Lung microvascular endothelial cell (primary cell): ENCODE measurements around the gene YIF1B. TPM values are rescaled to one million over a fixed set of nuclear protein-coding genes. Genes with fewer than 3 reads are reported as not detected.
"Not testable (repeated sequence)": the region's sequence is repeated elsewhere in the genome, so short reads cannot be mapped to it uniquely, and the experiment has no call there.

Experiments
- DNase-seq, 2 donors: peaks; one replicate each; pipeline versions ENCODE4 v3.0.0 to v3.0.0-alpha.2; 2010; ENCODE audit warnings: low read depth in 2 of 2
- total RNA-seq: library from RNA; depleted of rRNA; stranded (reverse); fragments of >200 nt; gene quantifications from 2 replicates; pipeline ENCODE4 v1.2.1, GENCODE V29; 2014

The YIF1B gene
- total RNA-seq, 1 donor from 2014 or later: 54.0 TPM

- peak; percentile 49 to 72 for DNase-seq
These were observed 37.6 kb downstream of the YIF1B start for GRCh38 chr19:38277969-38278680.

GRCh38 chr19:38277549-38277948, 38.2 kb downstream of the YIF1B start:
- DNase-seq: peak in 1 of 2 donors; percentile 13

DNA sequence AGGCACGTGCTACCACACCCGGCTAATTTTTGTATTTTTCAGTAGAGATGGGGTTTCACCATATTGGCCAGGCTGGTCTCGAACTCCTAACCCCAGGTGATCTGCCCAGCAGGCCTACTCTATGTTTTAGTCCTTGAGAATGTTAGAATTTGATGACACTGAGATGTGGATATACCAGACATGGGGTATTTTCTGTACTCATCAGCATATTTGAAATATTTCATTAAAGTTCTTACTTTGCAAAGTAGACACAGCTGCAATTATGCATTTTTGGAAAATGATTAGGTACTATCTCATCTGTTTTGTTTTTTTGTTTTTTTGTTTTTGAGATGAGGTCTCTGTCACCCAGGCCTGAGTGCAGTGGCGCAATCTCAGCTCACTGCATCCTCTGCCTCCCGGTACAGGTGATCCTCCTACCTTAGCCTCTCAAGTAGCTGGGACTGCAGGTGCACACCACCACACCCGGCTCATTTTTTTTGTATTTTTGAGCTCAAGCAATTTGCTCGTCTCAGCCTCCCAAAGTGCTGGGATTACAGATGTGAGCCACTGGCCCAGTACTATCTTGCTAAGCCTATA, 38.7 kb downstream of the YIF1B start:
- DNase-seq: no peak

DNA sequence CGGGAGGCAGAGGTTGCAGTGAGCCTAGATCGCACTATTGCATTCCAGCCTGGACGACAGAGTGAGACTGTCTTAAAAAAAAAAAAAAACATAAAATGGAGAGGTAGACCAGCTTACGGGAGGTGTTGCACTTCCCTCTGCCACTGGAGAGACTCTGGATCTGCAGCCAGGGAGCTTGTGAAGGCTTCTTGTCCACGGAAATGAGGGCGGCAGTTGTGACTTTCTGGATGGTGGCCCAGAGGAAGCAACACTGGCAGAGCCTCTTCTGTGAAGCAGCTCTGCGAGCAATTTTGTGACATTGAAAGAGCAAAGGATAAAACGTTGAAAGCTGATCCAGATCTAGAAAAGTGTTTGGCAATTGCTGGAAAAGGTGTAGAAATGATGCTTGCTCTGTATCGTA, 41.0 kb downstream of the YIF1B start:
- peak; percentile 20 to 22 for DNase-seq

DNA sequence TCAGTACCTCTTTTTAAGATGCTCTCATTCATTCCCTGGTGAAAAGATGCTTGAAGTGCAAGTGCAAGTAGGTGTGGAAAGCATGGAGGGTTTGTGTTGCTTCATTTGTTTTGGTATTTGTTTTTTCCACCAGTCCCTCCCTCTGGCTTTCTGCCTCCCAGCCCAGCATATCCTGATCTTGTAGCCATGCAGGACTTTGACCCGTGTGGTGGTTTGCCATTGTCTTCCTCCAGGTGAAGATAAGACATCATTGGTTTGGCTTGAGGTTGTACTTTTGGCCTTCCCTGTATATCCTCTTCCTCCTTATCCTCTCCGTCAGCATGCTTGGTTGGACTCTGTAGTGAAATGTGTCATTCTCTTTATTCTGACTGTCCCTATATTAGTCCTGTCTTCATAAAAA, 42.2 kb downstream of the YIF1B start:
- DNase-seq: no peak

DNA sequence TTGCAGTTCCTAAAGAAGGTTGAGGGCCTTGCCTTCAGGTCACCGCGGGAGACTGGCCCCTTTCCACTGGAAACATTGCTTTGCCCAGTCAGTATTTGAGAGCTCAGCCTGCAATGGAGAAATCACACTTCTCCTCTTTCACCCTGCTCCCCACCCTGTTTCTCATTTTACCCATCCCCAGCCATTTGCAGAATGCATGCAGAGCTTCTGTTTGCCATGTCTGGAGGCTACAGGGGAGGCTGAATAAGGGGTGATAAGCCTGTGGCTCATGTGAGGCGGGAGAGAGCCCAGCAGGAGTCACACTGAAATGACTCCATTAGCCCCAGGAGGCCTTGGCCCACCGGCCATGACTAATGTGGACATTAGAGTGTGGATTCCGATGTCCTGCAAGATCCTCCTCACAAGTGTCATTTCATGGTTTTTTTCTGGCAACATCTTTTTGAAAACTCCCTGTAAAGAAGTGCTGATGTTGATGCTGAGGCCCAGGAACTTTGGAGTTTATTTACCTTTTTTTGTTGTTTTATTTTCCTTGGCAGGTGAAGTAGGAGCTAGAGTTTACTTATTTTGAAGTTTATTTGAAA, 45.1 kb downstream of the YIF1B start:
- DNase-seq: no peak

DNA sequence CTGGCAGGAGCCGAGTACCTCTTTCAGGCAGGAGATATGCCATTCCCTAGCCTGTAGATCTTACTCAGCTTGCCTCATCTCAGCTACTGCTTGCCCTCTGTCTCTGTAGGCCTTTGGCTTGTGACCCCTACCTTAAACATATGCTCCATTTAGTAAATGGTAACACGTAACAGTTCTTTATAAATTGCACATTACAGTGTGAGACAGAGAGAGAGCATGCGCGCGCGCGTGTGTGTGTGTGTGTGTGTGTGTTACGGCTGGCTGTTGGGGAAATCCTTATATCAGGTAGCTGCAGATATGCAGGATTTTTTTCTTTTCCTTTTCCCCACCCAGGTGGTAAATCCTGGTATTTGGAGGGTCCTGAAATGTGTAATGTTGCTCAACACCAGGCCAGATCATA, 47.2 kb downstream of the YIF1B start:
- no peak for DNase-seq

GRCh38 chr19:38267761-38268483, 47.8 kb downstream of the YIF1B start:
- no peak for DNase-seq

DNA sequence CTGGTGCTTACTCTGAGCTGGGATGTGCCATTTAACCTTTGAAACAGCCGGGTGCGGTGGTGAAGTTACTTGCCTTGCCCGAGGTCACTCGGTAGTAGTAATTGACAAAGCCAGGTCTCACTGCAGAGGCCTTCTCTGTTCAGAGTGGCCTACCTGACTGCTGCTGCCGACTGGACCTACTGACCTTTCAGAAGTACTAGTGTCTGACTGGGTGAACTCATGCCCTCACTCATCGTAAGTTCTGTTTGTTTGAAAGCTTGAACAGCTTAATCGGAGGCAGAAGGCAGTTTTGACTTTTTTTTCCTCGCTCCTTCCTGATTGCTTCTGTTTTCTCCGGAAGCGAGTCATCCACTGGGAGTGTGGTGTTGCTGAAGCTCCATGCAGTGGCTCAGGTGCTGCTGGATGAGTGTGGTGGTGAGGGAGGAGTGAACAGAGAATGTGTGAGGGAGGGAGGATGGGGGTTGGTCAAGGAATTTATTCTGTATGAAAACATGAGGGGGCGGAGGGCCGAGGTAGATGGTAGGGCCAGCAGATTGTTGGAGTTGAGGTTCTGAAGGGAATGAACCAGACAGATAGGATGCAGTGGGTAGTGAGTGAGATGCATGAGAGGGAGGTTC, 48.7 kb downstream of the YIF1B start:
- DNase-seq: peak; percentile 51 to 55

GRCh38 chr19:38265921-38266429, 49.8 kb downstream of the YIF1B start:
- DNase-seq: no peak

DNA sequence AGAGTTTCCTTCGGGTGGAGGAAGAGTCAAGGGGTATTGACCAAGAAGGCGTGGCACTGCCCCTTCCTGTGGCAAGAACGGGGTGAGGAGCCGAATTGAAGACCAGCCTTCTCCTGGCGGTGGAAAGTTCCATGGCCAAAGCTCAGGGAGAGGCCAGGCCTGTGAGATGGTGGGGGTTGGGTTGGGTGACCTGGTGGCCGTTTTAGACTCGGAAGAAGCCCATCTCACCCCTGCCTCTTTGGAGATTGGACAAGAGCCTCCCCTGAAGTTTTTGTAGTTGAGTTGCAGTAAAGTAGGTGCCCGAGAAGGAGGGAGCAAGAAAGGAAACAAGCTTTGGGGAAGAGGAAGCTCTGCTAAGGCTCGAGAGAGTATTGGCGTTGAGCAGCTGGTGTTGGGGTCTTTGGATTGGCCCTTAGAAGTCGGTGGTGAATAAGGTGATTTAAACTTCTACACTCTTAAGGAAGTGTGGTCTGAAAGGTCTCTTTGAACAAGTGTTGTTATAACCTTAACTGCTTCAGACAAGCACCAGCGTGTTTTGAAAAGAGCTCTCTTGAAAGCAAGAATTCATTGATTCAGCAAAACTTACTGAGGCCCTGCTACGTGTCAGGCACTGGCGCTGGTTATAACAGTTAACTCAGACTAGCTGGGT, 50.4 kb downstream of the YIF1B start:
- DNase-seq: no peak

DNA sequence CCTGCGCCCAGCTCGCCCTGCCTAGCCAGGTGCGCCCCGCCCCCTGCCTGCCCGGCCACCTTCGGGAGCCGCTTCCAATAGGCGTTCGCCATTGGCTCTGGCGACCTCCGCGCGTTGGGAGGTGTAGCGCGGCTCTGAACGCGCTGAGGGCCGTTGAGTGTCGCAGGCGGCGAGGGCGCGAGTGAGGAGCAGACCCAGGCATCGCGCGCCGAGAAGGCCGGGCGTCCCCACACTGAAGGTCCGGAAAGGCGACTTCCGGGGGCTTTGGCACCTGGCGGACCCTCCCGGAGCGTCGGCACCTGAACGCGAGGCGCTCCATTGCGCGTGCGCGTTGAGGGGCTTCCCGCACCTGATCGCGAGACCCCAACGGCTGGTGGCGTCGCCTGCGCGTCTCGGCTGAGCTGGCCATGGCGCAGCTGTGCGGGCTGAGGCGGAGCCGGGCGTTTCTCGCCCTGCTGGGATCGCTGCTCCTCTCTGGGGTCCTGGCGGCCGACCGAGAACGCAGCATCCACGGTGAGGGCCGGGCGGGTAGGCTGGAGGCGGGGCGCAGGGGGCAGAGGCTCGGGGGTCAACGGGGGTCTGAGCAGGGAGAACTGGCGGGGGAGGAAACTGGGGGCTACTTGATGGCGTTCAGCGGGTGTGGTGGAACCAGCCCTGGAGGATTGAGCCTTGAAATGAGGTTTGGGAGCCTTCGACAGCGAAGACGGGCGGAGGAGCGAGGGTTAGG, 51.1 kb downstream of the YIF1B start, which contains the start of gene SPINT2:
SPINT2 (plus strand) TSS at position 88 of the 727 bp plus-strand sequence; CDS start at position 408, 320 bp downstream.
- peak in 1 of 2 donors; percentile 40 for DNase-seq

- peak; percentile 21 to 70 for DNase-seq
These were observed 51.9 kb downstream of the YIF1B start for GRCh38 chr19:38263689-38264485.

DNA sequence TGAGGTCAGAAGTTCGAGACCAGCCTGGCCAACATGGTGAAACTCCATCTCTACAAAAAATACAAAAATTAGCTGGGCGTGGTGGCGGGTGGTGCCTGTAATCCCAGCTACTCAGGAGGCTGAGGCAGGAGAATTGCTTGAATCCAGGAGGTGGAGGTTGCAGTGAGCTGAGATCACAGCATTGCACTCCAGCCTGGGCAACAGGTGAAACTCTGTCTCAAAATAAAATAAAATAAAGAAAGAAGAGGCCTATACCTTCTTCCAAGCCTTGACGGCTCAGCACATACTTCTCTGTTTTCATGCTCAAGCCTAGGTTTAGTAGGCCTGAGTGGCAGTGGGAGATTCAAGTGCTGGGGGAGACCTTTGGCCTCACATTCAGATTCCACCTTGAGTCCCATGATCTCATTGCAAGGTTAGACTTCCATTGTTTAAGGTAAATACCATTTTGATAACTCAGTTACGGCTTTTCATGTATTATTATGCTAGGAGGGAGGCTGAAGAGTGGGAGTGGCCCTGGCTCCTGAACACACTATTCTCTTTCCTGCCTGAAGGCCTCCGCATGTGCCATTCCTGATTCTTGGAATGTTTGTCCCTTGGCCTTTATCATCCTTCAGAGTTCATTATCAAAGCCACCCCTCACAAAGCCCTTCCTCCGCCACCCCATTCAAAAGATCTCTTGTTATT, 53.0 kb downstream of the YIF1B start:
- DNase-seq: no peak

DNA sequence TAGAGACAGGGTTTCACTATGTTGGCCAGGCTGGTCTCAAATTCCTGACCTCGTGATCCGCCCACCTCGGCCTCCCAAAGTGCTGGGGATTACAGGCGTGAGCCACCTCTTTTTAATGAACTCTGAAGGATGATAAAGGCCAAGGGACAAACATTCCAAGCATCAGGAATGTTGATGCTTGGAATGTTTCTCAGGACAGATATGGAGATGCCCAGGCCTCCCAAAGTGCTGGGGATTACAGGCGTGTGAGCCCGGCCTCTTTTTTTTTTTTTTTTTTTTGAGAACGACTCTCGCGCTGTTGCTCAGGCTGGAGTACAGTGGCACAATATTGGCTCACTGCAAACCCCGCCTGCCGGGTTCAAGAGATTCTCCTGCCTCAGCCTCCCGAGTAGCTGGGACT, 53.8 kb downstream of the YIF1B start:
- DNase-seq: not testable (repeated sequence)

- no peak for DNase-seq
These were observed 60.2 kb downstream of the YIF1B start for GRCh38 chr19:38255383-38256014.

DNA sequence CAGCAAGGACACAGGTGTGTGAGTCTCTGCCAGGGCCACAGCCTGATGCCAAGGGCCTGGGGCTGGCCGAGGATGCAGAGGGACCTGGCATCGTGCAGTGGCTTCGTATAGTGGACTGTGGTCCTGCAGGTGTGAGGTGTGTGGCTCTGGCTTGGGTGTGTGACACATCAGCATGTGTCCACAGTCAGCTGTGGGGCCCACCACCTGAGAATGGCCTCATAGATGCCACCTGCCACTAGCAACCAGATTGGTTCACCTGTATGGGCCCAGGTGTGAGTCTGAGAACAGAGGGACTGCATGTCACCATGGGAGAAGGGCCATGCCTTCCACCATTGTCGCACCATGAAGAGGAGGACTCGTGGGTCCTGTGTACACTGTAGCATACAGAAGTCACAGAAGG, 62.0 kb downstream of the YIF1B start:
- no peak for DNase-seq
